Ishikawa (cell line): ENCODE results near the gene ATP5PD.

Experiments used
- CEBPB ChIP-seq: IDR thresholded peaks from 2 replicates; pipeline ENCODE4 v1.6.1; 2012
- CREB1 ChIP-seq: IDR thresholded peaks from 2 replicates; pipeline ENCODE4 v1.6.1; 2012; ENCODE audit warnings: low read depth
- EGR1 ChIP-seq: IDR thresholded peaks from 2 replicates; pipeline ENCODE4 v1.6.1; 2012
- EP300 ChIP-seq: IDR thresholded peaks from 2 replicates; pipeline ENCODE4 v1.6.1; 2012; ENCODE audit warnings: borderline replicate concordance
- FOXM1 ChIP-seq: IDR thresholded peaks from 2 replicates; pipeline ENCODE4 v1.6.1; 2012; ENCODE audit warnings: low read depth, borderline replicate concordance
- NFIC ChIP-seq: IDR thresholded peaks from 2 replicates; pipeline ENCODE4 v1.6.1; 2012
- RAD21 ChIP-seq: IDR thresholded peaks from 2 replicates; pipeline ENCODE4 v1.6.1; 2012; ENCODE audit warnings: low read depth
- TAF1 ChIP-seq: IDR thresholded peaks from 2 replicates; pipeline ENCODE4 v1.6.1; 2012; ENCODE audit warnings: low read depth, mild to moderate bottlenecking
- TCF12 ChIP-seq: IDR thresholded peaks from 2 replicates; pipeline ENCODE4 v1.6.1; 2012; ENCODE audit warnings: low read depth
- TEAD4 ChIP-seq: IDR thresholded peaks from 2 replicates; pipeline ENCODE4 v1.6.1; 2012
- YY1 ChIP-seq: IDR thresholded peaks from 2 replicates; pipeline ENCODE4 v1.6.1; 2012; ENCODE audit warnings: low read depth
- ZBTB7A ChIP-seq: IDR thresholded peaks from 2 replicates; pipeline ENCODE4 v1.6.1; 2012; ENCODE audit warnings: low read depth
- TF ChIP-seq, protein P1 (sequence below): IDR thresholded peaks from 2 replicates; pipeline ENCODE4 v1.6.1; 2012
- TF ChIP-seq, protein P2 (sequence below): IDR thresholded peaks from 2 replicates; pipeline ENCODE4 v1.6.1; 2012
- TF ChIP-seq, protein P3 (sequence below): IDR thresholded peaks from 2 replicates; pipeline ENCODE4 v1.6.1; 2012; ENCODE audit warnings: low read depth, mild to moderate bottlenecking

Gene ATP5PD

DNA sequence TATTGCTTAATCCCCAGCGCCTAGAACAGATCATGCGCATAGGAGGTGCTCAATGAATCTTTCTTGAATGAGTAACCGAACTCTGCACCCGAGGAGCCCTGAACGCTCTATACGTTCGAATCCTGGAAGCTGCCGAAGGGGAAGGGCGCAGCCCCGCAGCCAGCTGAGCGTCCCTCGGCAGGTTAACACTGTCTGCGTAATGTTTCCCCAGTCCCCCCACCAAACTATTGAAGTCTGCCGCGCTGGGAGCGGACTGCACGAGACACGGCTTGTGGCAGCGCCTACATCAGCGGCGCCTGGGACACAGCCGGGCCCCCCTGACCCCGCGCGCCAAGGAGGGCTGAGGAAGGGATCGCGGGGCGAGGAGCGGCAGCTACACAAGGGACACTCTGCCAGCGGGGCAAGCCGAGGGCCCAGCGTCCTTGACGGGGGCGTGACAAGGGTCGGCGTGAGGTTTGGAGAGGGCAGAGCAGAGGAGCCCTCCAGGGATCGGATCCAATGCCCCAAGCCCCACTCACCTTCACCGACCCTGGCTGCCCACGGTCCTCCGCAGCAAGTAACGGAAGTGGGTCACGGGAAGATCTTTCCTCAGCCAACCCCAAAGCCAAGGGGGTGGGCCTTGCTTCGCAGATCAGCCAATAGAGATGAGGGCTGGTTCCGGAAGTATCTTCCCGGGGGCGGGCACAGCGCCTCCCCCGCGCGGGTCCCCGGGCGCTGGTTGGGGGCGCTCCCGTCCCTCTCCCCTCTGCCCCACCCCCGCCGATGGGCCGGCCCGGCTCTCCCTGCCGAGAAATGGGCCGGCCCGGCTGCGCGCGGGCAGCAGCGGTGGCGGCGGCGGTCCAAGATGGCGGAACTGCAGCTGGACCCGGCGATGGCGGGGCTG is at the start of gene ATP5PD, which contains the start of gene KCTD2:
ATP5PD (minus strand) TSS at position 563 of the 883 bp plus-strand sequence. CDS start 4,319 bp downstream, outside the sequence.
KCTD2 (plus strand) TSS at position 819 of the 883 bp plus-strand sequence; CDS start at position 845, 26 bp downstream.
- TF ChIP-seq, protein P1, sequence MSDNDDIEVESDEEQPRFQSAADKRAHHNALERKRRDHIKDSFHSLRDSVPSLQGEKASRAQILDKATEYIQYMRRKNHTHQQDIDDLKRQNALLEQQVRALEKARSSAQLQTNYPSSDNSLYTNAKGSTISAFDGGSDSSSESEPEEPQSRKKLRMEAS: peak; percentile 58
- no peak; the same call in 1 of the 2 replicates for TF ChIP-seq TEAD4
- TF ChIP-seq CEBPB: peak; percentile 57
- TF ChIP-seq, protein P2, sequence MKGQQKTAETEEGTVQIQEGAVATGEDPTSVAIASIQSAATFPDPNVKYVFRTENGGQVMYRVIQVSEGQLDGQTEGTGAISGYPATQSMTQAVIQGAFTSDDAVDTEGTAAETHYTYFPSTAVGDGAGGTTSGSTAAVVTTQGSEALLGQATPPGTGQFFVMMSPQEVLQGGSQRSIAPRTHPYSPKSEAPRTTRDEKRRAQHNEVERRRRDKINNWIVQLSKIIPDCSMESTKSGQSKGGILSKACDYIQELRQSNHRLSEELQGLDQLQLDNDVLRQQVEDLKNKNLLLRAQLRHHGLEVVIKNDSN: no peak; the same call in 1 of the 2 replicates
- peak; percentile 17; the same call in 1 of the 2 replicates for TF ChIP-seq TCF12
- peak; percentile 83 for TF ChIP-seq TAF1
- TF ChIP-seq ZBTB7A: peak; percentile 62; the same call in 1 of the 2 replicates
- 0 out of 2 replicates have a peak, but pooled peaks have one; percentile 9 for TF ChIP-seq EP300
- no peak for TF ChIP-seq NFIC
- peak; percentile 93 for TF ChIP-seq YY1
- TF ChIP-seq EGR1: peak; percentile 91
- peak; percentile 54; the same call in 1 of the 2 replicates for TF ChIP-seq CREB1

DNA sequence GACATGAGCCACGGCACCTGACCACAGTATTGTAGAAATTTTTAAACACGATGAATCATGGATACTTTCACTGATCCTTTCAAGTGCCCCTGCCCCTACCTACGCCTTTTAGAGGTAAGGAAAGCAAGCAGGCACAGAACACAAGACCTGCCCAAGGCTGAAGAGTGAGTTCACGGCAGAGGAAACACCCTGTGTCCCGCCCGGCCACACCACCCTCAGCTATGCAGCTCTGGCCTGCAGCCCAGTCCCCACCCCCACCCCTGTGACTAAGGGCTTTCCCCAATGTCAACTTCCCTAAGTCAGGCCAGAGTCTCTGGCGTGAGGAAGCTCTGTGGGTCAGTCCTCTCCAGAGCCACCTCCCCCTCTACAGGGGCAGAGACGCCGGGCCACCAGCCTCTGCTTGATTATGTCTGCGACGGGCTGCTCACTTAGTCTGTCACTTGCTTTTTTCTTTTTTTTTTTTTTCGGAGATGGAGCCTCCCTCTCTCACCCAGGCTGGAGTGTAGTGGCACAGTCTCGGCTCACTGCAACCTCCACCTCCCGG is 49.4 kb upstream of the ATP5PD start:
- TF ChIP-seq TEAD4: peak; percentile 99
- peak; percentile 42; the same call in 1 of the 2 replicates for TF ChIP-seq TAF1
- no peak; the same call in 1 of the 2 replicates for TF ChIP-seq FOXM1
- 0 out of 2 replicates have a peak, but pooled peaks have one; percentile 23 for TF ChIP-seq EGR1
- peak; percentile 90 for TF ChIP-seq EP300
- TF ChIP-seq CEBPB: peak; percentile 30; the same call in 1 of the 2 replicates
- no peak for TF ChIP-seq ZBTB7A
- peak; percentile 94 for TF ChIP-seq TCF12
- TF ChIP-seq, protein P1: peak; percentile 87
- TF ChIP-seq, protein P3, sequence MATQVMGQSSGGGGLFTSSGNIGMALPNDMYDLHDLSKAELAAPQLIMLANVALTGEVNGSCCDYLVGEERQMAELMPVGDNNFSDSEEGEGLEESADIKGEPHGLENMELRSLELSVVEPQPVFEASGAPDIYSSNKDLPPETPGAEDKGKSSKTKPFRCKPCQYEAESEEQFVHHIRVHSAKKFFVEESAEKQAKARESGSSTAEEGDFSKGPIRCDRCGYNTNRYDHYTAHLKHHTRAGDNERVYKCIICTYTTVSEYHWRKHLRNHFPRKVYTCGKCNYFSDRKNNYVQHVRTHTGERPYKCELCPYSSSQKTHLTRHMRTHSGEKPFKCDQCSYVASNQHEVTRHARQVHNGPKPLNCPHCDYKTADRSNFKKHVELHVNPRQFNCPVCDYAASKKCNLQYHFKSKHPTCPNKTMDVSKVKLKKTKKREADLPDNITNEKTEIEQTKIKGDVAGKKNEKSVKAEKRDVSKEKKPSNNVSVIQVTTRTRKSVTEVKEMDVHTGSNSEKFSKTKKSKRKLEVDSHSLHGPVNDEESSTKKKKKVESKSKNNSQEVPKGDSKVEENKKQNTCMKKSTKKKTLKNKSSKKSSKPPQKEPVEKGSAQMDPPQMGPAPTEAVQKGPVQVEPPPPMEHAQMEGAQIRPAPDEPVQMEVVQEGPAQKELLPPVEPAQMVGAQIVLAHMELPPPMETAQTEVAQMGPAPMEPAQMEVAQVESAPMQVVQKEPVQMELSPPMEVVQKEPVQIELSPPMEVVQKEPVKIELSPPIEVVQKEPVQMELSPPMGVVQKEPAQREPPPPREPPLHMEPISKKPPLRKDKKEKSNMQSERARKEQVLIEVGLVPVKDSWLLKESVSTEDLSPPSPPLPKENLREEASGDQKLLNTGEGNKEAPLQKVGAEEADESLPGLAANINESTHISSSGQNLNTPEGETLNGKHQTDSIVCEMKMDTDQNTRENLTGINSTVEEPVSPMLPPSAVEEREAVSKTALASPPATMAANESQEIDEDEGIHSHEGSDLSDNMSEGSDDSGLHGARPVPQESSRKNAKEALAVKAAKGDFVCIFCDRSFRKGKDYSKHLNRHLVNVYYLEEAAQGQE: no peak
- peak; percentile 58 for TF ChIP-seq RAD21
- peak; percentile 99 for TF ChIP-seq NFIC
- TF ChIP-seq CREB1: no peak
- TF ChIP-seq, protein P2: peak; percentile 35
- TF ChIP-seq YY1: no peak

DNA sequence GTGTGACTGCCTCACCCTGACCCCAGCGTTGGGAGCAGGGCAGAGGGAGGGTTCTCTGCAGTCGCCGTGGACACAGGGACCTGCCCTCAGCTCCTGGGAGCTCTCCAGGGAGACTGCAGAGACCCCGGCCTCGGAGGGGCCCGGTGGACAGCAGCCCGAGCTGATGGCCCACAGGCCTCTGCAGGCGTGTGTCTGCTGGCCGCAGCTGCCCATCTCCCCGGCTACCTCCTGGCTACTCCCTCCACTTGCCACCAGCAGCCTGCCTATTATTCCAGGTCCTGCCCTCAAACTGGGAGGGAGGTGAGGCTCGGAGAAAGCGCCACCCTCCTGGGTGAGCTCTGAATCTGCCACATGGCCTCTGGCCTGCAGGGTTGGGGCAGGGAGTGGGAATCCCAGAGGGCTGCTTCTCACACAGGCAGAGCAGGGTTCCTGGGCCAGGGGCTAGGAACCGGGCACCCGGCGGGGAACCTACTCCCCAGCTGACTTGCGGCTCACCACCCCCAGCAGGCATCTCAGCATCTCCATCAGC is 48.2 kb upstream of the ATP5PD start:
- TF ChIP-seq EP300: no peak
- TF ChIP-seq RAD21: no peak
- TF ChIP-seq, protein P2: no peak
- TF ChIP-seq, protein P3: no peak
- TF ChIP-seq TEAD4: no peak
- TF ChIP-seq ZBTB7A: no peak
- no peak for TF ChIP-seq TCF12
- TF ChIP-seq EGR1: no peak
- no peak for TF ChIP-seq FOXM1
- TF ChIP-seq YY1: no peak
- no peak for TF ChIP-seq NFIC

DNA sequence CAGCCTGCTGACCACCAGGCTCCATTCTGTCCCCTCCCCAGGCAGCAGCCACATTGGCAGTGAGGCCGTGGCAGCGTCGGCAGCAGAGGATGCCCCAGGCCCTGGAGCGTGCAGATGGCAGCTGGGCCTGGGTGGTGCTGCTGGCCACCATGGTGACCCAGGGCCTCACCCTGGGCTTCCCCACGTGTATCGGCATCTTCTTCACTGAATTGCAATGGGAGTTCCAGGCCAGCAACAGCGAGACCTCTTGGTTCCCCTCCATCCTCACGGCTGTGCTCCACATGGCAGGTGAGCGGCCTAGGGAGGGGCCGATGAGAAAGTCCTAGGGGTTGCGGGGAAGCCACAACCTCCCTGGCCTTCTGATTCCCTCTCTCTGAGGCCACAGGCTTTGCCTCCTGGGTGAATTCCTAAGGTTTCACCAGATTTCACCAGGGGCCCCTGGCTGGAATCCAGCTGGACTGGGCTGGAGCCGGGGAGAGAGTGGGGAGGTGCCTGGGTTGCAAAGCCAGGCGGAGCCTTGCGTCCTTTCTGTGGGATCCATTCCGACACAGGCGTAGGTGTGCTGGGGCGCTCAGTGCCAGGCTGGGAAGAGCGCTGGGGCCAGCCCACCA is 46.9 kb upstream of the ATP5PD start:
- TF ChIP-seq YY1 (no peak), TCF12 (0 out of 2 replicates have a peak, but pooled peaks have one; percentile 10), TEAD4 (no peak), TAF1 (no peak), CREB1 (no peak), NFIC (peak; percentile 61; the same call in 1 of the 2 replicates), CEBPB (0 out of 2 replicates have a peak, but pooled peaks have one; percentile 12), EGR1 (no peak)
- TF ChIP-seq, protein P2: no peak
